GM12873 (cell line): ENCODE data around the gene ADAMTS17.
A peak's percentile ranks its signal among the peaks of the same experiment; 100 is the strongest.

Source experiments
- TF ChIP-seq, protein P1 (sequence below): IDR thresholded peaks from 2 replicates; pipeline ENCODE4 v1.5.1; 2012; ENCODE audit warnings: low read depth, mild to moderate bottlenecking, moderate library complexity, low read length, control low read depth; ENCODE audit not compliant: insufficient read depth; ENCODE audit errors: missing control alignments

Gene ADAMTS17, protein sequence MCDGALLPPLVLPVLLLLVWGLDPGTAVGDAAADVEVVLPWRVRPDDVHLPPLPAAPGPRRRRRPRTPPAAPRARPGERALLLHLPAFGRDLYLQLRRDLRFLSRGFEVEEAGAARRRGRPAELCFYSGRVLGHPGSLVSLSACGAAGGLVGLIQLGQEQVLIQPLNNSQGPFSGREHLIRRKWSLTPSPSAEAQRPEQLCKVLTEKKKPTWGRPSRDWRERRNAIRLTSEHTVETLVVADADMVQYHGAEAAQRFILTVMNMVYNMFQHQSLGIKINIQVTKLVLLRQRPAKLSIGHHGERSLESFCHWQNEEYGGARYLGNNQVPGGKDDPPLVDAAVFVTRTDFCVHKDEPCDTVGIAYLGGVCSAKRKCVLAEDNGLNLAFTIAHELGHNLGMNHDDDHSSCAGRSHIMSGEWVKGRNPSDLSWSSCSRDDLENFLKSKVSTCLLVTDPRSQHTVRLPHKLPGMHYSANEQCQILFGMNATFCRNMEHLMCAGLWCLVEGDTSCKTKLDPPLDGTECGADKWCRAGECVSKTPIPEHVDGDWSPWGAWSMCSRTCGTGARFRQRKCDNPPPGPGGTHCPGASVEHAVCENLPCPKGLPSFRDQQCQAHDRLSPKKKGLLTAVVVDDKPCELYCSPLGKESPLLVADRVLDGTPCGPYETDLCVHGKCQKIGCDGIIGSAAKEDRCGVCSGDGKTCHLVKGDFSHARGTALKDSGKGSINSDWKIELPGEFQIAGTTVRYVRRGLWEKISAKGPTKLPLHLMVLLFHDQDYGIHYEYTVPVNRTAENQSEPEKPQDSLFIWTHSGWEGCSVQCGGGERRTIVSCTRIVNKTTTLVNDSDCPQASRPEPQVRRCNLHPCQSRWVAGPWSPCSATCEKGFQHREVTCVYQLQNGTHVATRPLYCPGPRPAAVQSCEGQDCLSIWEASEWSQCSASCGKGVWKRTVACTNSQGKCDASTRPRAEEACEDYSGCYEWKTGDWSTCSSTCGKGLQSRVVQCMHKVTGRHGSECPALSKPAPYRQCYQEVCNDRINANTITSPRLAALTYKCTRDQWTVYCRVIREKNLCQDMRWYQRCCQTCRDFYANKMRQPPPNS

DNA sequence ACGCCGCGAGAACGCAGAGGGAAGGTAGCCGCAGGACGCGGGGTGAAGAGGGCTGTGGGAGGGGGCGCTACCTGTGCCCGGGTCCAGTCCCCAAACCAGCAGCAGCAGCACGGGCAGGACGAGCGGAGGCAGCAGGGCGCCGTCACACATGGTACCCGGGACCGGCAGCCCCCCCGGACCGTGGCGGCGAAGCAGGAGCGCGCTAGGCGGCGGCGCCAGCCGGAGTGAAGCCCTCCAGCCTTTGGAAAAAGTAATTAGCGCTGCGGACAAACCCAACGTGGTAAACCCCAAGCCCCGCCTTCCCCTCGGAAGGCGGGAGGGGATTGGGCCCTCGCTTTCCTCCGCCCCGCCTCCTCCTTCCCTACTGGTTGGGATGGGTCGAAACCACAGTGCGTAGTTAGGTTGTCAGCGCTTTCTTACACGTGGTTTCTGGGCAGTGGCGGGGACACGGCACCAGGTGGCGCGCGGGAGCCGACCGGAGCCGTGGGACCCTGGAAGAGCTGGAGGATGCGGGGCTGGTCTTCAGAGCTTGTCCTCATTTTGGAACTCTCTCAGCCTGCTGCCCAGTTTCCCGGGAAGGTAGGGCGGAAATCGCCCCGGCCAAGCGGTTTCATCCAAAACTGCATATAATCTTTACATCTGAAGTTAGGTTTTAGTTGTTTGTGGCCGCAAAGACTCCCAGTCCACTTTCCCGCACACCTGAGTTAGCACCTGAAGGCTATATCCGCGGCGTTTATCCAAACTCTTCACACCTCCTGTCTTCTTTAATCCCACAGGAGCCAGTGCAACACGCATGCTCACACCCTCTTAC is at the start of gene ADAMTS17:
Gene ADAMTS17, minus strand, starts transcription at position 226 of the 811 bp plus-strand sequence. Its CDS starts 76 bp downstream, at position 150.
- TF ChIP-seq, protein P1, sequence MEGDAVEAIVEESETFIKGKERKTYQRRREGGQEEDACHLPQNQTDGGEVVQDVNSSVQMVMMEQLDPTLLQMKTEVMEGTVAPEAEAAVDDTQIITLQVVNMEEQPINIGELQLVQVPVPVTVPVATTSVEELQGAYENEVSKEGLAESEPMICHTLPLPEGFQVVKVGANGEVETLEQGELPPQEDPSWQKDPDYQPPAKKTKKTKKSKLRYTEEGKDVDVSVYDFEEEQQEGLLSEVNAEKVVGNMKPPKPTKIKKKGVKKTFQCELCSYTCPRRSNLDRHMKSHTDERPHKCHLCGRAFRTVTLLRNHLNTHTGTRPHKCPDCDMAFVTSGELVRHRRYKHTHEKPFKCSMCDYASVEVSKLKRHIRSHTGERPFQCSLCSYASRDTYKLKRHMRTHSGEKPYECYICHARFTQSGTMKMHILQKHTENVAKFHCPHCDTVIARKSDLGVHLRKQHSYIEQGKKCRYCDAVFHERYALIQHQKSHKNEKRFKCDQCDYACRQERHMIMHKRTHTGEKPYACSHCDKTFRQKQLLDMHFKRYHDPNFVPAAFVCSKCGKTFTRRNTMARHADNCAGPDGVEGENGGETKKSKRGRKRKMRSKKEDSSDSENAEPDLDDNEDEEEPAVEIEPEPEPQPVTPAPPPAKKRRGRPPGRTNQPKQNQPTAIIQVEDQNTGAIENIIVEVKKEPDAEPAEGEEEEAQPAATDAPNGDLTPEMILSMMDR, result peak; percentile 71

DNA sequence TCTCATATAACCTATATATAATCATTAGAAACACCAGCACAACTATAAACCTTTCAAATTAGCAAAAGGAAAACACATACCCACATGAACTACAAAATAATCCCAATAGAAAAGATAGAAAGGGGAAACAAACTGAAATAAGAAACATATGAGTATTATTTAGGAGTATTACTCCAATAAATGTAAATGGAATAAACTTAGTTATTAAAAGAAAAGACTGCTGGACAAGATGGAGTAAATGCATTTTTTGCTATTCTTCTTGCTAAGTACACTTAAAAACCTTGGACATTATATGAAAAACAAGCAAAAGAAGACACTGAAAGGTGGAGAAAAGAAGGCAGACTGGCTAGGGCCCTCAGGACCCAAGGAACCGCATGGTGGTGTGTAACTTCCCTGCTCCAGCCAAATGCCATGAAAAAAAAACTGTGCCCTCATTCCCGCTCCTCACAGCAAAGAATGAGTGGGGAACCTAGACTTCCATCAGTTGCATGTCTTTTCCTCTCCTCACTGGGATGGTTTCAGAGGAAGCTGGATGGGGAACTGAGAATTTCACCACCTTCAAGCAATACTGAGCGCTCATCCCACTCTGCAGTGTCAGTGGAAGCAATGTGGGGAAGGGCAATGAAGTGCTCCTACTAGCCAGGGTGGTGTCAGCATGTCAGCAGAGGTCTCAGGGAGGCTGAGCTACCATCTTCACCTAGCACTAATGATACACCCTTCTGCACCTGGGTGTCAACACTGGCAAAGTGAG is 43.7 kb upstream of the ADAMTS17 start:
- TF ChIP-seq, protein P1, result no peak

DNA sequence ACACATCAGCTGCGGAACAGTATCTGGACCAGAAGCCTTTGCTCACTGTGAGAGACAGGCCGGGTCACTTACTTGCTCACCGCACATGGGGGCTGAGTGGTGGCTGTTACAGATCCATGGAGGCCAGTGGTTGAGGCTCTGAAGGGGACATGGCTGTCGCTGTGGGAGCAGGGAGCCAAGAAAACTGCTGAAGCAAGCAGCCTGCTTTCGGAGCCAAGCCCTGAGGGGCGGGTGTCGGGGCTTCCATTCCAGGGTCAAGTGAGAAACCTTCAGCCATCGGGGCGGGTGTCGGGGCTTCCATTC is 42.3 kb upstream of the ADAMTS17 start:
- TF ChIP-seq, protein P1, result no peak

DNA sequence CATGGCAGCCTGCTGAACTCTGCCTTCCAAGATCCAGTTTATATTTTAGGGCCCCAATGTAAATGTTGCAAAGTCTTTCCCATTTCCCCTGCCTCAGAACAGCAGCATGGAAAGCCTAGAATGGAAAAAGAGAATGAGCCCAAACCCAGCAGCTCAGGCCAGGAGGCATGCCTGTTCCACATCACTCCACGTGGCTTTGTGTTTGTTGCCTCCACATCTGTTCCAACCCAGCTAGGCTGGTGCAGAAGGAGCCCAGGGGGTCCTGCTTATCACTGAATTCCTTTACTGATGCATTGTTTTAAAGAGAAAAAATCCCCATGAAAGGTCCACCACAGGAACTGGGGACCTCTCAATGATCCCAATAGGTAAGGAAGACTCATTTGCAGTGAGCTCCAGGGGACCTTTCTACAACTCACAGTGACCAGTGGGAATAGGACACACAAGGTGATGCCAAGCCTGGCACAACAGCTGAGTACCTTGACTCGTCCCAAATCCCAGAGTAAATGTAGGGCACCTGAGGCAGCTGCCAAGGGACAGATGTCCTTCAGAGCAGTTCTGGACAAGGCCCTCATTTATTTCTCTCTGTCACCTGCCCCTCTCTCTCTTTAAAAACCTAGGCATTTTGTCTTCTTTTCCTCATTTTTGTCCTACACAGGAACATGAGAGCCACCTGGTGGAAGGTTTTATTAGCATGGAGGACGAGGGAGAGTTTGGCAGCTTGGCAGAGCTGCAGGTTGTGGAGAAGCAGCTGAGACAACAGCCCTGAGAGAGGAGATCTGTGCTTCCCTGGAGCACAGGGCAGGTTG is 41.7 kb upstream of the ADAMTS17 start:
- TF ChIP-seq, protein P1, result peak; percentile 36

DNA sequence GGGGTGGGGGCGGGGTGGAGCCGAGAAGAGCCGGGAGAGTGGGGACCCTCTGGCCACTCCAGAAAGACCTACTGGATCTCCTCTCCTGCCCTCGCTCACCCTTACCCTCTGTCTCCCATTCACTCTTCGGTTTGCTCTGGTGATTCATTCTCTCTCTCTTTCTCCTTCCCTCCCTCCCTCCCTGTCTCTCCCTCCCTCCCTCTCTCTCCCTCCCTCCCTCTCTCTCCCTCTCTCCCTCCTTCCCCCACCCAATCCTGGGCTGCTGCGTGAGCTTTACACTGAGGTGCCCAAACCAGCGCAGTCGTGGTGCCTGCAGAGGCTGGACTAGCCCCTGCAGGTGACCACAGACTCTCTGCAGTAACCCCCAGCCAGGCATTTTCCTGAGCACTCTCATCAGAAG is 32.2 kb upstream of the ADAMTS17 start:
- TF ChIP-seq, protein P1, result no peak
